Dedifferentiated amniotic fluid mesenchymal stem cell (primary cell): ENCODE data around the gene C5orf15.
"Not testable (repeated sequence)": the region's sequence is repeated elsewhere in the genome, so short reads cannot be mapped to it uniquely, and the experiment has no call there.

Source experiments
- DNase-seq: peaks from one replicate; pipeline ENCODE4 v3.0.0-alpha.2; 2016; ENCODE audit errors: extremely low spot score

The C5orf15 gene

DNA sequence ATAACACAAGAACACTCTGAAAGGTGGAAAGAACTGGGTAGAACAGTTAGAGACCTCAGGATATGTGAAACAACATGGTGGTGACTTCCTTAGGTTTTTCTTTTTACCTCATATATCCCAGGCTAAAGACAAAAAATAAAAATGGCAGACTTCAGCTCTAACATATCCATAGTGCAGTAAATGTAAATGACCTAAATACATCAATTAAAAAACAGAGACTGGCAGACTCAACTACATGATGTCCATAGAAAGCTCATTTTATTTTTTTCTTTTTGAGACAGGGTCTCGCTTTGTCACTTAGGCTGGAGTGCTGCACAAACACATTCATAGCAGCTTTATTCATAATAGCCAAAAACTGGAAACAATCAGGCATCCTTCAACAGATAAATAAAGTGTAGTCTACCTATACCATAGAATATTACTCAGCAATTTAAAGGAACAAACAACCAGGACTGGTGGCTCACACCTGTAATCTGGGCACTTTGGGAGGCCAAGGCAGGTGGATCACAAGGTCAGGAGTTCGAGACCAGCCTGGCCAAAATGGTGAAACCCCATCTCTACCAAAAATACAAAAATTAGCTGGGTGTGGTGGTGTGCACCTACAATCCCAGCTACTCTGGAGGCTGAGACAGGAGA is 4.8 kb downstream of the C5orf15 start:
- no peak for DNase-seq

- no peak for DNase-seq
These were observed 5.5 kb downstream of the C5orf15 start for GRCh38 chr5:133962801-133963476.

DNA sequence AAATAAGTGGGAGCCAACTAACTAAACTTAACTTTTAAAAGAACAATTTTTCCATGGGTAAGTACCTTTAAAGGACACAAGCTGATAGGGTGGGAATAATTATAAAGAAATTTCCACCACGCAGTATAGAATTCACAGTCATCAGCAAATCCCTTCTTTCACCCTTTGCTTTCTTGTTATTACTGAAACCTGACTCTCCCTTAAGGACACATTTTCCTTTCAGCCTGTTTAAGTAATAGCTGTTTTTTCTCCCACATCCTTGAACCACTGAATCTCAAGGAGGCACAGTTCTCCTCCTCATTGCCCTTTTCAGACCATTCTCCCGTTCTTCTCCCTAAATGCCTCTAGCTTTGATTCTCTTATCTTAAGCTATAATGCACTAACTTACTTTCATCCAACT is 6.3 kb downstream of the C5orf15 start:
- DNase-seq: no peak

DNA sequence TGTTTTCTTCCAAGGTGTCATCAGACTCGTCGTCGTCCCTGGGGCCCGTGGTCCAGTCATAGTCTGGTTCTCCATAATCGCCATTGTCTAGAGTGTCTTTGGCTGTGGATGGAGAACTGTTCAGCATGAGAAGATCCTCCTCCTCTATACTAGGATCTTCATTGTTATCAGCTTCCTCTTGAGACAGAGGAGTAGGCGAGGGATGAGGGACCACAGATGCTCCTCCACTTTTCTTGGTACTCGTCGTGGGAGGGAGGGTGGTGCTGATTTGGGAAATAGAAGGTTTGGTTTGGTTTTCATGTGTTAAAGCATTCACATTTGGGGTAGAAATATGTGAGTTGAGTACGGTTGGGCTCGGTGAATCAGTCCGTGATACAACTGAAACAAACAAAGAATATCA is 8.8 kb downstream of the C5orf15 start:
- no peak for DNase-seq

DNA sequence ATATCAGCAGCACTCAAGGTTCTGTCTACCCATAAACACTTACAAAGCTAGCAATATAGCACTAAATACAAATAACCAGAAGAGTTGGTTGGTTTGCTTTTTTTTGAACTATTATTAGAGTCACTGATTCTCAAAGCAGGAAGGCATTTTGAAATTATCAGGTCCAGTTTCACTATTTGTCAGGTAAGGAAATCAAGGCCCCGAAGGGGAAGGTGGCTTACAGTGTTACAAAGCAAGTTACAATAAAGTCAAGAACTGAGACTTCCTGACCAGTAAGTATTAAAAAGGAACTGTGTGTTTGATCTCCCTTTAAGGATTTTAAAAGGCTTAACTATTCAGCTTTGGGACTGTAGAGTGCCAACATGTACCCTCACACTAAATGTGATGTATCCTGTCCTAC is 10.8 kb downstream of the C5orf15 start:
- no peak for DNase-seq

GRCh38 chr5:133957080-133957479 is 11.3 kb downstream of the C5orf15 start:
- DNase-seq: no peak

DNA sequence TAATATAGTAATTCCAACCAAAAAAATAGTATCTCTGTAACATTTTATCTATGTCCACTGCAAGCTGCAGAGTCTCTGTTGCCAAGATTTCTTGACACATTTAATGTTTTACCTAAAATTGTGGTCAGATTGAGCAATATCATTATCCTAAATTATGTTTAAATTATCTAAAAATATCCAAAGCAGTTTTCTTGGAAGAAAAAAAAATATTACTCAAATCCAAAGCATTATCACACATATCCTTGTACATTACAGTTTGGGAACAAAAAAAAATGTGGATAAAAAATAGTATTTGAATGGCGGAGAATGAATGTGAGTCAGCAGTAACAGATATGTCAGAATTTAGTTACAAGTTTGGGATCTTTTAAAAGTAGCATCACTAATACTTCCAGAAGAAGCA is 12.2 kb downstream of the C5orf15 start:
- not testable (repeated sequence) for DNase-seq

GRCh38 chr5:133953568-133954145 is 14.8 kb downstream of the C5orf15 start:
- no peak for DNase-seq

DNA sequence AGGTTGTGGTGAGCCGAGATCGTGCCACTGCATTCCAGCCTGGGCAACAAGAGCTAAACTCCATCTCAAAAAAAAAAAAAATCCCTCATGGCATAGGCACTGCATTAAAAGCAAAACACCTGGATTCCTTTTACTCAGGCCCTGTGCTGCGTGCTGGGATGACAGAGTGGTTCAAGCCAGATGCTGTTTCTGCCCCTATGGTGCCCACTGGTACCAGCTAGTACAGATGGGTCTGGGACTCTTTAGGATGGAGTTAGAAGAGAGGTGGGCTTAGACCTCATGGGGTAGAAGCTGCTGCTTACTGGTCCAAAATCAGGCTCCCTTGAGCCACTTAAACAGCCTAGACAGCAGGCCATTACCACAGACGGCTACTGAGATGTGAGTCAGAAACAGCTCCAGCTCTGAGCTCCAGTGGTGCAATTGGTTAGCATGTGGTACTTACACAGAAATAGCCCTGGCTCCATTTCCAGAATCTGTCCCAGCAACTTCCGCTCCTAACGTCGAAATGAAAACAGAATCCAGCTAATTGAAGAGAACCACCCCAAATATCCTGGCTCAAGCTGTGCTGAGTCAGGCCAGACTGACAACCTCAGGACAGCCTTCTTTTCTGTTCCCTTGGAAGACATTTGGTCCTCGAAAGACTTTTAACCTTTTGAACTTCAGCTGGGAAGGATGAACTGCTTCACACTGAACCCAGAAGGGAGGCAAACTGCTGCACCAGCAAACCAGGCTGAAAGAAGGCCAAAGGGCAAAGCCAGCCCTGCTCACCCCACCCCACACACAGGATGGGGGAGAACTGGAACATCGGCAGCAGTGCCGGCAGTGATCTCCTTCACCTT is 15.5 kb downstream of the C5orf15 start:
- peak; percentile 71 for DNase-seq

GRCh38 chr5:133950821-133951612 is 17.4 kb downstream of the C5orf15 start:
- DNase-seq: no peak

DNA sequence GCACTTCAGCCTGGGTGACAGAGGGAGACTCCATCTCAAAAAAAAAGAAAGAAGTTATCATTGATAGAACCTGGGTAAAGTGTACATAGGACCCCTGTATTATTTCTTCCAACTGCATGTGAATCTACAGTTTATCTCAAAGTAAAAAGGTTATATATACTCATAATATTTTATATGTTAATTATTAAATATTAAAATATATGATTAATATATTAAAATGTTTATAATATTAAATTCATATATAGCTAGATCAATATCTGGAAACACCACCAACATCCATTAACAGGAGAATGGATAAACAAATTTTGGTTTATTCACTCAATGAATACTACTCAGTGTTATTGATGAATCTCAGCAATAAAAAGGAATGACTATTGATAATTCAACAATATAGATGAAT is 19.7 kb downstream of the C5orf15 start:
- DNase-seq: no peak

DNA sequence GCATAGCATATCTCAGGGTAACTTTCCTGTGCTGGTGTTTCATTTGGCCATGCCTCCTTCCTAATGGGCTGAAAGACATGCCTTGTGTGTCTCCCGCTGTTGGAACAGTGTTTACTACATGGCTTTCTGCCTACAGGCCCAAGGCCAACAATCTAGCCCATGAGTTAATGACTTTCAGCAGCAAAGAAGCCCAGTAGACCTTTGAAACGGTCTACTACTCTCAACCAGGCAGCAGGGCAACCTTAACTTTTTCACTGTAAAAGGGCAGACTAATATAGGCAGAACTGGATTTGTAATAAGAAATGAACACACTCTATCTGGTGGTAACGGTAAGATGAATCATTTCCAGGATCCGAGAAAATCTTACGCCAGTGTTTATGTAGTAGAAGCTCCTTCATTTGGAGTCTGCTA is 21.0 kb downstream of the C5orf15 start:
- DNase-seq: no peak

GRCh38 chr5:133945568-133945967 is 22.9 kb downstream of the C5orf15 start:
- no peak for DNase-seq

GRCh38 chr5:133944263-133945185 is 23.9 kb downstream of the C5orf15 start:
- no peak for DNase-seq

DNA sequence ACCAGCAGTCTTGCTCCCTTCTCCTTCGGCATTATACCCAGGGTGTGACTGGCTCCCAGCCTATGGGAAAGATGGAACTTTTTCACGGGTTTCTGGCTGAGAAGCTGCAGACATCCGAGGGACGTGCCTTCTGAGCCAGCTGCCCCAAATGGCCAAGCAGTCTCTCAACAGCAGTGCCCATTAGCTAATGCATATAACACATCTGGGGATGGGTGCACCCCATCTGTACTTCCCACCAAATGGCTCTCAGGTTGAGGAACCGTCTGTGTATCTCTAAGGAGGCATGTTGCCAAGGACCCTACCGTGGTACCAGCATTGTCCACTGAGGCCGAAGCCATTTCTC is 25.0 kb downstream of the C5orf15 start:
- DNase-seq: no peak

DNA sequence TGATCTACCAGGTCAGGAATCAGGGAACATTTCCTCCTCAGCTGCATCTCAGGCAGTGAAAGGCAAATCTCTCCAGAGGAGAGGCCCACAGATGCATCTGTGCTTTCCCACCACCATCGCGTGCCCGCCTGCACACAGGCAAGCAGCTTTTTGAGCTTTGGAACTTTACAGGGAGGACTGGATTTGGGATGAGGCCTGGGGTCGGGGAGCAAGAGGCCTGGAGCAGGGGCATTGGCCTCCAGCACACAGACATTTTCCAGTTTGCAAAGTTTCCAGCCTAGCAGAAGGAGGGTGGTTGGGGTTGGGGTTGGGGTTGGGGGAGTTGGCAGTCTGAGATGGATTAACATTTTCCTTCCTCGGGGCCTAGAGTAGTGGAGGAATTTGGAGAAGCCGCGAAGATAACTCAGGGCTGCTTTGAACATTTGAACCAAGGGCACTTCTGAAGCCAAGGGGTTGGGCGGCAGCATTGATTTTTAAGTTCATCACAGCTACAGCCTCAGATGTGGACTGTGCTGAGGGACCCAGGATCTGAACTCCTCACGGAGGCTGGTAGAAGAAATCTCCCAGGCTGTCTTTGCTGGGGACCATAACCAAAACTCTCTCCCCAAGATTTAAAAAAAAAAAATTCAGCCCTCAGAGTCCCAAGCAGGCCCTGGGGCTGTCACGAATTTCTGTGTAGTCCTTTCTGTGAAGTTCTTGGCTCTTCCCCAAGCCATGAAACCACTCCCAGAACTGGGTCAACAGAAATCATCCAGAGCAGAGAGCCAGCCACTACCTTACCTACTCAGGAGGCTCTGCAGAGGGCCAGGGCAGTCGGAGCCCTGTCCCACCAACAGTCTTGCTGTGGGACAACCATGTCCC is 25.6 kb downstream of the C5orf15 start:
- no peak for DNase-seq

DNA sequence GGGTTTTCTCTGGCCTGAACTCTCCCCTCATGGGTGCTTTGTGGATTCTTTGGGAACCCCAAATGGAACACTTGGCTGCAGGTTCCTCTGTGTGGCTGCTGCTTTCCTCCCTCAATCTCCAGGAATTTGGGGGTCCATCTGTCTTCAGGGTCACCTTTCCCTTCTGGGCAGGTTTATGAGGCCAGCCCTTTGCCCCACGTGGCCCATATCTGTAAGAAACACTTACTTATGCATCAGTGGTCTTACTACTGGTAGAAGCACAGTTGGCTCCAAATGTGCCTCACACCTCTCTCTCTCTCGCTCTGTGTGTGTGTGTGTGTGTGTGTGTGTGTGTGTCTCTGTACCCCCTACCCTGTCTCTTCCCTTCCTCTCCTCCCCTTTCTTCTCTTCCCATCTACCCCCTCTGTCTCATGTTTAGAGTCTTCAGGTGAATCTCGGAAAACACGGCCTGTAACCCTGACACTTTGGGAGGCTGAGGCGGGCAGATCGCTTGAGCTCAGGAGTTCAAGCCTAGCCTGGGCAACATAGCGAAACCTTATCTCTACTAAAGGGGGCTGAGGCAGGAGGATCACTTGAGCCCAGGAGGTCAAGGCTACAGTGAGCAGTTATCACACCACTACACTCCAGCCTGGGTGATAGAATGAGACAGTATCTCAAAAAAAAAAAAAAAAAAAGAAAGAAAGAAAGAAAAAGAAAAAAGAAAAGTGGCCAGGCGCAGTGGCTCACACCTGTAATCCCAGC is 26.8 kb downstream of the C5orf15 start:
- DNase-seq: no peak

- DNase-seq: no peak
These were observed 28.8 kb downstream of the C5orf15 start for GRCh38 chr5:133939668-133940067.

GRCh38 chr5:133938929-133939328 is 29.5 kb downstream of the C5orf15 start:
- no peak for DNase-seq
